Mucosa of descending colon (tissue), 3 donors: Measurements from ENCODE around the gene ZCCHC14. TPM values are rescaled to one million over a fixed set of nuclear protein-coding genes. Genes with fewer than 3 reads are reported as not detected.

ENCODE experiments used
- ATAC-seq: fragments of 200-7000 bp; cut with Tn5 transposase; one replicate; pipeline ENCODE4 v1.9.1; 2020; ENCODE audit warnings: mild to moderate bottlenecking, moderate library complexity
- DNase-seq, 3 donors: peaks; one replicate each; pipeline ENCODE4 v3.0.0-alpha.2; 2020
- H3K36me3 ChIP-seq: fragments of 200-600 bp; one replicate; pipeline ENCODE4 v1.8.0; 2021; ENCODE audit warnings: low read depth, mild to moderate bottlenecking
- H3K4me1 ChIP-seq: fragments of 200-600 bp; one replicate; pipeline ENCODE4 v1.8.0; 2021; ENCODE audit warnings: low read depth, mild to moderate bottlenecking
- H3K4me3 ChIP-seq: fragments of 200-600 bp; one replicate; pipeline ENCODE4 v1.8.0; 2021; ENCODE audit warnings: mild to moderate bottlenecking
- H3K9me3 ChIP-seq: fragments of 200-600 bp; one replicate; pipeline ENCODE4 v1.8.0; 2021; ENCODE audit warnings: mild to moderate bottlenecking
- CTCF ChIP-seq: fragments of 200-600 bp; IDR thresholded peaks from one replicate; pipeline ENCODE4 v1.8.0; 2022; ENCODE audit warnings: antibody characterized with exemption, mild to moderate bottlenecking
- intact Hi-C, 2 donors: fragments of 100-400 bp; cut with DNase I in 1 of 2; cut with micrococcal nuclease in 1 of 2; formaldehyde crosslinking; loops; one replicate each; pipeline versions ENCODE4 v1.11.0 to v1.11.1; 2022; cut with DNase I, micrococcal nuclease
- total RNA-seq, 3 donors: library from RNA; stranded (reverse); fragmentation: NEBNext Ultra II Directional in 2 of 3; extraction: Animal tissue kit (Norgen Biotek cat#: 25700) in 2 of 3; gene quantifications; one replicate each; pipeline versions ENCODE4 v1.2.1 to v1.2.4, GENCODE V29; 2021 to 2023
- donor health status: DM: no; HTN: no; CAD: no; lungs with moderate emphysema.
- donor health status: DM: no; HTN: no; CAD: no.
- donor health status: DM: no; HTN: yes; CAD: no.

Gene ZCCHC14
- total RNA-seq, 3 donors from 2014 or later: 30.3 to 36.4 (median 32.3) TPM

- ATAC-seq: no peak
- Histone ChIP-seq H3K9me3 (no peaks in the 10 kb centered on the region), H3K36me3 (no peaks in the 10 kb centered on the region), H3K4me3 (no peak overlapping the region), H3K4me1 (peaks cover 23% of the 10 kb centered on the region)
- intact Hi-C loops: no loop called here
- DNase-seq: no peak
- no peak for TF ChIP-seq CTCF
Observed at GRCh38 chr16:87472142-87472778, 20.6 kb downstream of the ZCCHC14 start.

- Histone ChIP-seq H3K4me1 (peaks cover 23% of the 10 kb centered on the region), H3K9me3 (no peaks in the 10 kb centered on the region), H3K4me3 (no peak overlapping the region), H3K36me3 (no peaks in the 10 kb centered on the region)
- TF ChIP-seq CTCF: no peak
- intact Hi-C loops: no loop called here
- peak; percentile 97 for ATAC-seq
- DNase-seq: peak in 1 of 3 donors; percentile 51
Observed at GRCh38 chr16:87471278-87472141, 21.3 kb downstream of the ZCCHC14 start.

GRCh38 chr16:87470332-87470731, 22.5 kb downstream of the ZCCHC14 start:
- H3K4me1 ChIP-seq: peaks cover 27% of the 10 kb centered on the region
- intact Hi-C loops: no loop called here
- H3K9me3 ChIP-seq: no peaks in the 10 kb centered on the region
- H3K4me3 ChIP-seq: no peak overlapping the region
- DNase-seq (no peak), ATAC-seq (no peak)
- no peak for TF ChIP-seq CTCF
- H3K36me3 ChIP-seq: no peaks in the 10 kb centered on the region

- H3K36me3 ChIP-seq: no peaks in the 10 kb centered on the region
- no peak for ATAC-seq
Observed at GRCh38 chr16:87469169-87469568, 23.7 kb downstream of the ZCCHC14 start.

GRCh38 chr16:87468550-87468949, 24.3 kb downstream of the ZCCHC14 start:
- intact Hi-C loops: no loop called here

More at GRCh38 chr16:87469169-87469568, 23.7 kb downstream of the ZCCHC14 start:
- no peaks in the 10 kb centered on the region for H3K9me3 ChIP-seq
- H3K4me3 ChIP-seq: no peak overlapping the region
- H3K4me1 ChIP-seq: peaks cover 35% of the 10 kb centered on the region
- intact Hi-C loops: no loop called here
- no peak for DNase-seq
- TF ChIP-seq CTCF: no peak

More at GRCh38 chr16:87468550-87468949, 24.3 kb downstream of the ZCCHC14 start:
- no peak overlapping the region for H3K4me3 ChIP-seq
- DNase-seq (no peak), ATAC-seq (no peak)
- peaks cover 35% of the 10 kb centered on the region for H3K4me1 ChIP-seq
- no peaks in the 10 kb centered on the region for H3K36me3 ChIP-seq
- no peak for TF ChIP-seq CTCF
- no peaks in the 10 kb centered on the region for H3K9me3 ChIP-seq
